Choroid plexus epithelial cell (primary cell): ENCODE data around the gene VPS54.

ENCODE experiments used
- DNase-seq: peaks from one replicate; pipeline ENCODE4 v3.0.0-alpha.2; 2010; ENCODE audit warnings: low read depth
- H3K4me3 ChIP-seq: 2 replicates; pipeline ENCODE4 v1.5.1; 2011; ENCODE audit warnings: low read depth, mild to moderate bottlenecking, control low read depth, low read length, moderate library complexity
- CTCF ChIP-seq: conservative IDR thresholded peaks from 2 replicates; pipeline ENCODE4 v1.5.1; 2011; ENCODE audit warnings: low read depth, mild to moderate bottlenecking, control low read depth, inconsistent platforms, low read length, moderate library complexity

Gene VPS54

DNA sequence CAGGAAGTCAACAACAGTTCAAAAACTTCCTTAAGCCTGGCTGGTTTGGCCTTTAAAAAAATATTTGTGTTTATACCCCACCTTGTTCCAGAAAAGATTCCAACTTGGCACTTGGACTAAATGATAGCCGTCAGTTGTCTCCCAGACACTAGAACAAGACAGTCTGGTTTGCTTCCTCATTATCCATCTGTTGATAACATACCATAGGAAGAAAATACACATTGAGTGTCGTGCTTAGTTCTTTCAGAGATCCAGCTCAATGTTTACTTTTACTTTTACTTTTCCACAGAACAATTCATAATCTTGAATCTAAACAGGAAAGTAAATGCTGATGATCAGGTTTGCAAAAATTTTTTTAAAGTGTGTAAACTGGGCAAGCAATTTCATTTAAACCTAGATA is 2.4 kb upstream of the VPS54 start:
- peak; percentile 41 for DNase-seq
- no peak overlapping the region for H3K4me3 ChIP-seq
- no peak for TF ChIP-seq CTCF

- H3K4me3 ChIP-seq: peak overlapping the region; percentile 76
- DNase-seq: no peak
Observed at GRCh38 chr2:64019975-64020528, 824 bp upstream of the VPS54 start.

DNA sequence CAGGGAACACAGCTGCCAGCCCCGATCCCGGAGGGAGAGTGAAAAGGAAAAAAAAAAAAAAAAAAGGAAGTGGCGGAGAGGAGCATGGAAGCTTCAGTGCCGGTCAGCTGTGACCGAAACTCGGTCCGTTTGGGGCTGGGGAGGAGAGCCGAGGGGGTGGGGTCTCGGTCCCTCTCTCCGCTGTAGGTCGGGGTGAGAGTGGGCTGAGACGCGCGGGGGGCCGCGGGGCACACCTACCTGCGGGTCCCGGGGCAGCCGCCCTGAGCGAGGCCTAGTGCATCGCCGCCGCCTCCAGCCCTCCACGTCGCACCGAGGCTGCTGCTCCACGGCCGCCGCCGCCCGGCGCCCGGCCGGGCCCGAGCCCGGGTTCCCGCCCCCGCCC is 536 bp downstream of the VPS54 start:
- TF ChIP-seq CTCF: no peak
- H3K4me3 ChIP-seq: peak overlapping the region; percentile 76
- DNase-seq: peak; percentile 35

More at GRCh38 chr2:64019975-64020528, 824 bp upstream of the VPS54 start:
- TF ChIP-seq CTCF: no peak

- TF ChIP-seq CTCF: no peak
- peak; percentile 41 for DNase-seq
- H3K4me3 ChIP-seq: peak overlapping the region; percentile 76
Observed at GRCh38 chr2:64017811-64018700, 1.2 kb downstream of the VPS54 start.

DNA sequence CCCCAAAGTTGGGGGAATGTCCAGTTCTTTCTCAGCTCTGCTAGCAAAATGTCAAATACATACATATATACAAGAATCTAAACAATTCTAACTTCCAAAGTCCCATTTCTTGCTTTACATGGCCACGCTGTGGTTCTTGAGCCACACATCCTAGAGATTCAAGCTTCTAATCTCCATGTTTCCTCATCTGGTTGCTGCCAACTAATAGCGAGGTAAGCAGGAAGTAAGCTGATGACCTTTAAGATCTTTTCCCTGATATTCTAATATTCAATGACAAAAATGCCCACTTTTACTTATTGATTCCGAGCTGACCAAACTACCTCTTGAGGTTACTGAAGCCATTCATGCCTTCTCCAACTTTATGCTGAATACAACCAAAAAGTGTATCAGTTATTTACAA is 3.3 kb downstream of the VPS54 start:
- no peak for TF ChIP-seq CTCF
- no peak overlapping the region for H3K4me3 ChIP-seq
- DNase-seq: no peak

GRCh38 chr2:64015391-64015790 is 3.8 kb downstream of the VPS54 start:
- DNase-seq: no peak
- H3K4me3 ChIP-seq: no peak overlapping the region
- no peak for TF ChIP-seq CTCF
